Lower leg skin (tissue), 4 donors: ENCODE measurements around the gene IFFO2. TPM values are rescaled to one million over a fixed set of nuclear protein-coding genes. Genes with fewer than 3 reads are reported as not detected.
A peak's percentile ranks its signal among the peaks of the same experiment; 100 is the strongest.

Experiments
- DNase-seq, 2 donors: peaks; one replicate each; pipeline ENCODE4 v3.0.0-alpha.2; 2019; ENCODE audit warnings: low spot score in 2 of 2
- H3K4me3 ChIP-seq: fragments of 200-600 bp; sonication (generic); 2 replicates; pipeline ENCODE4 v1.5.1; 2017; ENCODE audit warnings: mild to moderate bottlenecking, low read depth; ENCODE audit not compliant: poor library complexity, severe bottlenecking
- CTCF ChIP-seq, 3 donors: fragments of 450-650 bp; IDR thresholded peaks; one replicate each; pipeline ENCODE4 v1.5.1; 2016; ENCODE audit warnings: antibody characterized with exemption in 3 of 3, mild to moderate bottlenecking in 3 of 3, moderate library complexity in 2 of 3
- POLR2A ChIP-seq, 2 donors: fragments of 450-650 bp; IDR thresholded peaks; one replicate each; pipeline ENCODE4 v1.6.1; 2016 to 2017; ENCODE audit warnings: antibody characterized with exemption in 2 of 2, mild to moderate bottlenecking in 1 of 2, moderate library complexity in 1 of 2
- WGBS, 2 donors: methylation state at CpG; one replicate each; pipeline ENCODE4 v1.1.5; 2018; 5-methylcytosine and 5-hydroxymethylcytosine counted together
- intact Hi-C: fragments of 100-400 bp; cut with DNase I; formaldehyde crosslinking; loops from one replicate; pipeline ENCODE4 v1.15.0; 2023; ENCODE audit warnings: low total_unique reads
- total RNA-seq, 4 donors: library from RNA; depleted of rRNA; stranded (reverse); fragments of >200 nt; gene quantifications; one replicate each; pipeline ENCODE4 v1.1.0, GENCODE V29; 2016

IFFO2 gene
- total RNA-seq, 4 donors from 2014 or later, result 317 to 562 (median 451) TPM

GRCh38 chr1:18999359-18999758 lies 42.9 kb upstream of the IFFO2 start:
- H3K4me3 ChIP-seq, result no peak overlapping the region
- WGBS, 2 donors, result 23 to 34% methylated on average over 2 of the region's 2 CpGs
- intact Hi-C loops, result no loop called here
- no peak for TF ChIP-seq POLR2A (IDR thresholded peaks at IDR 0.05)
- no peak for TF ChIP-seq CTCF (IDR thresholded peaks at IDR 0.05)
- DNase-seq, result peak in 1 of 2 donors; percentile 18

- DNase-seq, result peak in 1 of 2 donors; percentile 65
- TF ChIP-seq CTCF (IDR thresholded peaks at IDR 0.05) (no peak), POLR2A (IDR thresholded peaks at IDR 0.05) (no peak)
- WGBS, 2 donors, result 77 to 85% methylated on average over 9 of the region's 9 CpGs
- intact Hi-C loops, result no loop called here
- H3K4me3 ChIP-seq, result no peak overlapping the region
Observed at GRCh38 chr1:18998016-18998724, 41.7 kb upstream of the IFFO2 start.

GRCh38 chr1:18997508-18997907 lies 41.0 kb upstream of the IFFO2 start:
- TF ChIP-seq POLR2A (IDR thresholded peaks at IDR 0.05) (no peak), CTCF (IDR thresholded peaks at IDR 0.05) (no peak)
- intact Hi-C loops, result no loop called here
- DNase-seq, result no peak
- 56 to 83% methylated on average over 5 to 6 of the region's 6 CpGs for WGBS, 2 donors
- H3K4me3 ChIP-seq, result no peak overlapping the region

GRCh38 chr1:18996548-18997177 lies 40.2 kb upstream of the IFFO2 start:
- no peak for TF ChIP-seq CTCF (IDR thresholded peaks at IDR 0.05)
- no peak for TF ChIP-seq POLR2A (IDR thresholded peaks at IDR 0.05)
- 92 to 95% methylated on average over 6 of the region's 6 CpGs for WGBS, 2 donors
- intact Hi-C loops, result no loop called here
- no peak overlapping the region for H3K4me3 ChIP-seq
- DNase-seq, result peak in 1 of 2 donors; percentile 43

GRCh38 chr1:18994381-18994780 lies 37.9 kb upstream of the IFFO2 start:
- no peak overlapping the region for H3K4me3 ChIP-seq
- TF ChIP-seq CTCF (IDR thresholded peaks at IDR 0.05) (no peak), POLR2A (IDR thresholded peaks at IDR 0.05) (no peak)
- intact Hi-C loops, result no loop called here
- 73 to 86% methylated on average over 6 of the region's 6 CpGs for WGBS, 2 donors
- DNase-seq, result peak in 1 of 2 donors; percentile 67
